Measurements from ENCODE around the gene STK16.

STK16 gene

DNA sequence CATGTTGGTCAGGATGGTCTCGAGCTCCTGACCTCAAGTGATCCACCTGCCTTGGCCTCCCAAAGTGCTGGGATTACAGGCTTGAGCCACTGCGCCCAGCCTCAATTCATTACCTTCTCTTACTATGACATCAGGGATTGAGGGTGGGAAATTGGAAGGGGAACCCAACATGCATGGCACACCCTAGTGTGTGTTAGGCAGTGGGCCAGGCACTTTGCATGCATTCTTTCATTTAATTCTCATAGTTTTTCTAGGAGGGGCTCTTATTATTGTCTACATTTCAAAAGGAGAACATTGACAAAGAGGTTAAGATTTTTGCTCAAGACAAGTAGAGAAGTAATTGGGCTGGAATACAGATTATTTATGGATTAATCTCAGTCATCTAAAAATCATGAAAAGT lies 23.0 kb downstream of the STK16 start:
- DNase-seq (ENCODE audit: low spot score) (no peak), FAIRE-seq (no peak)

DNA sequence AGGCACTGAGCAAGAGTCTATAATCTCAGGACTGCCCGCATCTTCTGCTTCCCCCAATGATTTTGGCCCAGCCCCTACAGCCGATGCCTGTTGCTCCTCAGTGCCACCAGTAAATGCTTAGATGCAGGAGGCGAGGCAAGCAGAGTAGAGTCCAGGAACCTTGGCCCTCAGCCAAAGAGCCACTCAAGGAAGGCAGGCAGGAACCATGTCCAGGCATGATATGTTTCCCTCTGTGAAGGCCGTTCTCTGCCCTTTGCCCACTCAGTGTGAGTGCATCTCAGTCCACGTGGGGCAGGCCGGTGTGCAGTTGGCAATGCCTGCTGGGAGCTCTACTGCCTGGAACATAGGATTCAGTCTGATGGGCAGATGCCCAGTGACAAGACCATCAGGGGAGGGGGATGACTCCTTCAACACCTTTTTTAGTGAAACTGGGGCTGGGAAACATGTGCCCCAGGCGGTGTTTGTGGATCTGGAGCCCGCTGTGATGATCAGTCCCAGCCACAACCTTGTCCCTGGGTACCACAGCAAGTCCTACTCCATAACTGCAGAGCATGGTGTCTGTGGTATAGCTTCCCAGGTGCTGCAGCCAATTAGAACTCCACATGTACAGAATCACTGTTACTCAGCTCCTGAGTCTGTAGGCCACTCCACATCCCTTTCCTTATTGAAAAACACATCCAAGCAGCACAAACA lies 24.2 kb downstream of the STK16 start:
- no peak for DNase-seq (ENCODE audit: low spot score)

DNA sequence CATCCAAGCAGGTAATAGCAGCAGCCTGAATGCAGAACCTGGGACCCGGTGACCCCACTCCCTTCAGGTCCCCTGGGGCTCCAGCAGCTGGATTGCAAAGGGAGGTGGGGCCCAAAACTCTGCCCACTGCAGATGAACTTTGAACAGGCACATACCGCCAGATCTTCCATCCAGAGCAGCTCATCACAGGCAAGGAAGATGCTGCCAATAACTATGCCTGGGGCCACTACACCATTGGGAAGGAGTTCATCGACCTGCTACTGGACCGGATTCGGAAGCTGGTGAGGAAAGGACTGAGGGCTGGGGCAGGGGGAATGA lies 24.7 kb downstream of the STK16 start:
- no peak for FAIRE-seq
- DNase-seq (ENCODE audit: low spot score): no peak

More for the DNA sequence above, 24.2 kb downstream of the STK16 start:
- FAIRE-seq: no peak

DNA sequence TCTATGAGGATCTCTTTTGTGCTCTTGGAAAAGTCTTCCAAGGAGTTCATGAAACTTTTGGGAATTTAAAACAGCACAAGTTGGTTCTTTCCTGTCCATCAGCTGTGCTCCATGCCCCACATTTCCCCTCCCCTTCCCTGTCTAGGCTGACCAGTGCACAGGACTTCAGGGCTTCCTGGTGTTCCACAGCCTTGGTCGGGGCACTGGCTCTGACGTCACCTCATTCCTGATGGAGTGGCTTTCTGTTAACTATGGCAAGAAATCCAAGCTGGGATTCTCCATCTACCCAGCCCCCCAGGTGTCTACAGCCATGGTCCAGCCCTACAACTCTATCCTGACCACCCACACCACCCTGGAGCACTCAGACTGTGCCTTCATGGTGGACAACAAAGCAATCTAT lies 25.7 kb downstream of the STK16 start:
- FAIRE-seq (no peak), DNase-seq (ENCODE audit: low spot score) (no peak)

DNA sequence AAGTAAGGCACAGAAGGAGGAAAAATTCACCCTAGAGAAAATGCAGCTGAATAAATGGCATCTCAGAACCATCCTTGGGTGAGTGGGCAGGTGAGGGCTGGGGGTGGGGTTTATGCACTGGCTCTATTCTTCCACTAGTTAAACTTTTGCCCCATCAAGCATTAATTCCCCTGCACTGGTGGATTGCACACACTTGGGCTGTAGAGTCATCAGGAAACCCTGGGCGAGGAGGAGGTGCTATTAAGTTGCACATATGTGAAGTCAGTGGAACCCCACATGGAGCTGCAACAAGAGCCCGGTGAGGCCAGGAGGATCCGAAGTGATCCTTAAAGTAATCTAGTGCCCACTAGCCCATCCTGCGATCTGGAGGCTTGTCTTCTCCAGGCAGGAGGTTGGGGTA lies 27.1 kb downstream of the STK16 start:
- DNase-seq (ENCODE audit: low spot score) (peak; percentile 45), FAIRE-seq (peak; percentile 15)

DNA sequence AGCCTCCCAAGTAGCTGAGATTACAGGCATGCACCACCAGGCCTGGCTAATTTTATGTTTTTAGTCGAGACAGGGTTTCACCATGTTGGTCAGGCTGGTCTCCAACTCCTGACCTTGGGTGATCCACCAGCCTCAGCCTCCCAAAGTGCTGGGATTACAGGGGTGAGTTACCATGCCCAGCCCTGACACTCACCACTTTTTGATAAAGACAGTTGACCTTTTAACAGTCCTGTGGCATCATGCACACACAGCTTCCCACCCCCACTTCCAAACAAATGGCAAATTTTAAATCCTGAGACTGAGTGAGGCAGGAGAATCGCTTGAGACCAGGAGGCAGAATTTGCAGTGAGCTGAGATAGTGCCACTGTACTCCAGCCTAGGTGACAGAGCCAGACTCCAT lies 27.7 kb downstream of the STK16 start:
- peak; percentile 89 for DNase-seq (ENCODE audit: low spot score)
- FAIRE-seq: peak; percentile 94

DNA sequence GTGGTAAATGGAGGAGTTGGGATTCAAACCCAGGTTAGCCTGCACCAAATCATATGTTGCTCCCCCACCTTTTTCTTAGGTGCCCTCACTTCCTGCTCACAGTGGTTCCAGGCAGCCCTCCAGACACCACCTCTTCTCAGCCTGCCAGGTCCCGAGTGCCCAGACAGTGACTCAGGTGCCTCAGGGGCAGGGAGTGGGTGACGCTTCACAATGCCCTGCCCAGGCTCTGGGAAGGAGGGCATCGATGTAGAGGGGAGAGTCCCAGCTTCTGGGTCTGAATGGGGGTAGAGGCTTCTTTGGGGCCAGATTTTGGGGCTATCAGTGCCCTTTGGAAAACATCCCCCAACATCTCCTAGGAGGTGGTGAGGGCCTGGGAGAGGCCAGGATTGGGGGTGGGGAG lies 28.7 kb downstream of the STK16 start:
- FAIRE-seq: peak; percentile 90
- DNase-seq (ENCODE audit: low spot score): peak; percentile 97

DNA sequence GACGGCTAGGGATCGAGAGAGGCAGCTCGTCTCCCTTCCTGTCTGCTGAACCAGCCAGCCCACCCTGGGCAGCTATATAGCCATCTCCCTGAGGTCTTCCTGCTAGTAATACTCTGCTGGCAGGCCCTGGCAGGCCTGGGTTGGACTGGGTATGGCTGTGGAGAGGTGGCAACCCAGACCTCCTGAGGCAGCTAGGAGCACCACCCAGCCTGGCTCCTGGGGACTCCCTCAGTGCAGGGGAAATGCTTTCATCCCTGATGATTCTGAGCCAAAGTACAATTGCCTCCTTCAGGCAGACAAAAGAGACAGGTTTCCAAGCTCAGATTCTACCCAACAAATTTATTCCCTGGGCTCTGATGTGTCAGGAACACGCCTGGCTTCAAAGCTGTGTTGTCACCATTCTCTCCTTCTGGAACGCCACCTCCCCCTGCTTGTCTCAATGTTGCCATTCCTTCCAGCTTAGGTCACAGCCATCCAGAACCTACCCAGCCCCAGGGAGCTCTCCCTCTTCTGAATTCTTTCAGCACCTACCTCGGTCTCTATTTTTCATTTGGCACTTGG lies 29.2 kb downstream of the STK16 start:
- peak; percentile 94 for FAIRE-seq
- DNase-seq (ENCODE audit: low spot score): peak; percentile 95

DNA sequence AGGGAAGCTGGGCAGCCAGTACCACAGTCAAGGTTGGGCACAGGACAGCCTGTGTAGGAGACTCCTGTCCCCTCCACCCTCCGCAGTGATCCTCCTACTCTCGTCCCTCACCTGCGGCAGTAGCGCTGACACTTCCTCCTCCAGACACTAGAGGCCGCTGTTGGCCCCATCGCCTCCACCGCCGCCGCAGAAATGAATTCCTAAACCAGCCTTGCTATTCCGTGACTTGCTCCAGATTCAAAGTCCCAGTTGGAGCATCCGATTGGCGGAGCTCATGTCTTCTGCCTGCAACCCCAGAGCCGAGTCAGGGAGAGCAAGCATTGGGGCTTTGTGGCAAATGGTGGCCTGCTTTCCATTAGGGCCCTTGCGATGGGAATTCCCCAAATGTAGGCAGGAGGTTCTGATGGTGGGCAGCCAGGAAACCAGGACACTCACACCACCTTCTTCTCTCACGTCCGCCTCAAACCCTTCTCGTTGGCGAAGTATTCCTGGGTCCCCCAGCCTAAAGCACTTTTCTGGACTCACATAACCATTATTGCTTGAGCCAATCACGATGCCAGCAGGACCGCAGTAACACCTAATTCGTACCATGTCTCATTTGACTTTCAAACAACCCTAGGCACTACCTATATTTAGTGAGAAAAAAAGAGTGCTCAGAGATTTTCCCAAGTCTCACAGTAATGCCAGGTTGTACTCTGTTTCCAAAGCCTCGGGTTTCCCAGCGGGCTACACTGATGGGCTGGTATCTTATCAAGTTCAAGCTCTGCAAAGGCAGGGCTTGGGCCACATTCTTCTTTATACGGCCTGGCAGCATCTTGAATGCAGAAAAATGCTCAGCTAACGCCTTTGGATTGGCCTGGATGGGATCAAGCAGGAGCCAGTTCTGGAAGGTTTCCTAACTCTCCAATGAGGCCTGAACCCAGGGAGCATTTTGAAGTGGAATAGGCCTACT lies 32.7 kb downstream of the STK16 start:
- FAIRE-seq: peak; percentile 63
- peak; percentile 69 for DNase-seq (ENCODE audit: low spot score)

DNA sequence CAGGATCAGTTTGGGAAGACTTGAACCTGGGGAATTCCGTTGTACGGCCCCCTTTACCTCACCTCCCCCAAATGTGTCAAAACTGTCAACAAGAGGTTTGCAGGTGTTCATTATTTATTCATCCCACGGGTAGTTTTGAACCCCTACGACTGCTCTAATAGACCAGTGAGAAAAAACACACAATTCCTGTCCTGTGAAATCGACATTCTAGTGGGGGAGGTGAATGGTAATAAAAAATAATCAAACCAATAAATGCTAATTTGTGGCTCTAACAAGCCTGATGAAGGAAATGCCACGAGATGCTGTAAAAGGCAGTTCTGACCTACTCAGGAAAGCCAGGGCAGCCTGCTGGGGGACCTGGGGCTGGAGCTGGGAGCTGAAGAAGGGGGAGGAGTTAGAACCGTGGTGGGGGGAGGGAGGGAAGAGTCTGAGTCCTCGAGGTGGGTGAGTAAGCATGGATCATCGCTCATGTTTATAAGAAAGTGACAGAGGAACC lies 33.4 kb downstream of the STK16 start:
- peak; percentile 94 for FAIRE-seq
- DNase-seq (ENCODE audit: low spot score): no peak

DNA sequence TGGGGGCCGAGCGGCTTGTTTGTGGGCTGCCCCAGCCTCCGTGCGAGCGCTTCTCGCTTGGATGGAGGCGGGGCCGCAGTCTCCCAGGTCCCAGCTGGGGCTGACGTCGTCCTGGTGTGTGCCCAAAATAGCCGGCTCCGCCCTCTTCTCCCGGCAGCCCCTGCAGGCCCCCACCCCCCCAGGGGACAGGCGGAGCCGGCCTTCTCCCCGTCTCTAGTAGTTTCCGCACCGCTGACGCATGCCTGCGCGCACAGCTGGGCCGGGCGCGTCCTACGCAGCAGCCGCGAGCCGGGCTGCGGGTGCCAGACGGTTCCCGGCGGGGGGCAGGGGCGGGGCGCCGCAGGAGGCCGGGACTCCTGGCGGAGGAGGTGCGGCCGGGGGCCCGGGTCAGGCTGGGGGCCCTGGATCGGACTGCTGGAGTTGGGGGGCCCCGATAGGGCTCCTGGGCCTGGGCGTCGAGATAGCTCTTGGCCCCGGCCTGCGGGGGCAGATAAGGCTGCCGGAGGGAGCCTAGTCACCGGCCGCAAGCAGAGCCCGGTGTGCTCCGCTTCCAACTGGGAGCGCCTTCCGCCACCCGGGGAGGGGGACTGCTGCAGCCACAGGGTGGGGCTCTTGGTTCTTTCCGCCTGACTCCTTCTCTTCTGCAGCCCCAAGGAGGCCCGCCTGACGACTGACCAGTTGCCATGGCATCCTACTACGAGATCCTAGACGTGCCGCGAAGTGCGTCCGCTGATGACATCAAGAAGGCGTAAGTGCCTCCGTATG lies 34.1 kb downstream of the STK16 start, which contains the start of gene DNAJB2:
TSS of gene DNAJB2 (plus strand) at position 216 of the 765 bp plus-strand sequence. CDS start at position 684, 468 bp downstream.
- FAIRE-seq (no peak), DNase-seq (ENCODE audit: low spot score) (peak; percentile 99)

DNA sequence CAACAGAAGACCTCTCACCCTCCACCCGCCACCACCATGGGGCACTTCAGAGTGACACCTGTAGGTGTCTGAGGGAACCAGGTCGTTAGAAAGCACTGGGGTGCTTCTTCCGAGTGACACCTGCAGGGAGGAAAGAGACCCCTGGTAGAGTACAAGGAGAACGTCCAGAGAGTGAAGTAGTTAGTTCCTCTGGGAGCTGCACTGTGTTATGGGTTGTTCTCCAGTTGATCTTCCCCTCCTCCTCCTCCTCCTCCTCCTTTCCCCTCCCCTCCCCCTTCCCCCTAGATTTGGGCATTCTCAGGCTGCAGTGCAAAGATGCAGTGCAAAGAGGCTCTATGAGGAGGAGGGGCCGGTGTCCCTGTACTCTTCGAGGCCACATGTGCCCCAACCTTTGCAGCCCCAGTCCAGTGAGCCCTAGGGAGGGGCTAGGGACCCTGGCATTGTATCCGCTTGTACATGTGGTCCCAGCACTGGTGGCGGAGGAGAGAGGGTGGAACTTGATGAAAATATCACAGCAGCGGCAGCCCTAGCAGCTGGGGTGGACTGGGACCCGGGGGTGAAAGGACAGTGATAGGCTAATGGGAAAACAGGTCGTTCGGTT lies 34.7 kb downstream of the STK16 start:
- FAIRE-seq (no peak), DNase-seq (ENCODE audit: low spot score) (no peak)

DNA sequence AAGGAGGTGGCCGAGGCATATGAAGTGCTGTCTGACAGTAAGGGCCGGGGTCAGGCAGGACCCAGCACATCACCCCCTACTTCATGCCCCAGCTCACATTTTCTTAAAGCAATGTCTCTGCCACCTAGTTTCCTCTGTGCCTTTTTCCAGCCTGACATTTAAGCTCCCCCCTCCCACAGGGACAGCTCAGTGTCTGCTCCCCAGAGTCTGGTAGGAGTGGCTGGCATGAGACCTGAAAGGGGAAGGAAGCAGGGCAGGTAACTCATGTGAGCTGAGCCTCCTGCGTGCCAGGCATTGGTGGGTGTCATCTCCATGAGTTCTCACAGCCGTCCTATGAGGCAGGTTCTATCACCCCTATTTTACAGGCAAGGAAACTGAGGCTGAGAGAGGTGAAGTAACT lies 35.4 kb downstream of the STK16 start:
- FAIRE-seq (no peak), DNase-seq (ENCODE audit: low spot score) (no peak)

DNA sequence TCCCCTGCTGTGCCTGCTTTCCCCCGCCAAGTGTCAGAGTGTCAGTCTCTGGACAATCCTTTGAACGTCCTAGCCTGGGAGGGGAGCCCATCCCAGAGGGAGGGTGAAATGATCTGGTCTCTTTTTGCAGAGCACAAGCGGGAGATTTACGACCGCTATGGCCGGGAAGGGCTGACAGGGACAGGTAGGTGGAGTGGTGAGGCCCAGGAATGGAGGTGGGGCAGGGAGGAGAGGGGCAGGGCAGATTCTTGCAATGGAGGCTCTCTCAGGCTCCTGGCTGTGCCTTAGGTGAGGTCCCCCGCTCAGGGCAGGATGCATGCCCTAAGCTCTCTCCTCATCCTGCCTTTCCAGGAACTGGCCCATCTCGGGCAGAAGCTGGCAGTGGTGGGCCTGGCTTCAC lies 36.3 kb downstream of the STK16 start:
- DNase-seq (ENCODE audit: low spot score) (no peak), FAIRE-seq (no peak)

DNA sequence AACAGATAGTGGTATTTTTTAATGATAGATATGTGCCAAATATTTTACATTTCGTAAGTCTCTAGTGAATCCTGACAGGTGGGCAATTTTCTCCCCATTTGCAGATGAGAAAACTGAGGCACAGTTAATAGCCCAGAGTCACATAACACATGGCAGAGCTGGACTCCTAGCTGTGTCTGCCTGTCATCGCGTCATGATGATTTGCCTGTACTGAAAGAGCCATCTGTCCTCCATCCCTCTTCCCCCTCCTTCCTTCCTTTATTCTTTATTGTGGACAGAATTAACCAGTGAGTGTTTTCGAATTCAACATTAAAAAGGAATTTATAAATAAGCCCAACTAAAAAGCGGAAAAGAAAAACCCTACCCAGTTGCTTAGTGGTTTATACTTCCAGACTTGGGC lies 37.1 kb downstream of the STK16 start:
- FAIRE-seq (no peak), DNase-seq (ENCODE audit: low spot score) (no peak)

DNA sequence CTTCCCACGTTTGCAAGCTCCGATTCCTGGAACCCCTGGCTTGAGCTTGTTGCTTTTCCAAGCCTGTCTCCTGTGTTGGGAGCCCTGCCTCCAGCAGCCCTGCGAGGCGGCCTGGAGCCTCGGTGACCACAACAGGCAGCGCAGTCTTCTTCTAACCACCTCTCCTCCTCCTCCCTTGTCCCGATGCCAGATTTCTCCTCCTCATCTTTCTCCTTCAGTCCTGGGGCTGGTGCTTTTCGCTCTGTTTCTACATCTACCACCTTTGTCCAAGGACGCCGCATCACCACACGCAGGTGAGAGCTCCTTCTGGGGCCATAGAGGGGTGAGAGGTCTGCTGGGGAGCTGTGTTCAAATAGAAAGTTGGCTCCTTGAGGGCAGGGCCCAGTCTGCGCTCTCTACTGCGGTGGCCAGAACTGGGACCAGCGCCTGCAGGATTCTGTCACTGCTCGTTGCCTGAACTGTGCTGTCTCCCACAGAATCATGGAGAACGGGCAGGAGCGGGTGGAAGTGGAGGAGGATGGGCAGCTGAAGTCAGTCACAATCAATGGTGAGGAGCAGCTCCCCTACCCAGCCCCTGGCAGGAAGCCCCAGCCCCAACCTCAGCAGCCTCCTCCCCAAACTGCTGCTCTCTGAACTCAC lies 37.8 kb downstream of the STK16 start:
- FAIRE-seq (no peak), DNase-seq (ENCODE audit: low spot score) (no peak)

DNA sequence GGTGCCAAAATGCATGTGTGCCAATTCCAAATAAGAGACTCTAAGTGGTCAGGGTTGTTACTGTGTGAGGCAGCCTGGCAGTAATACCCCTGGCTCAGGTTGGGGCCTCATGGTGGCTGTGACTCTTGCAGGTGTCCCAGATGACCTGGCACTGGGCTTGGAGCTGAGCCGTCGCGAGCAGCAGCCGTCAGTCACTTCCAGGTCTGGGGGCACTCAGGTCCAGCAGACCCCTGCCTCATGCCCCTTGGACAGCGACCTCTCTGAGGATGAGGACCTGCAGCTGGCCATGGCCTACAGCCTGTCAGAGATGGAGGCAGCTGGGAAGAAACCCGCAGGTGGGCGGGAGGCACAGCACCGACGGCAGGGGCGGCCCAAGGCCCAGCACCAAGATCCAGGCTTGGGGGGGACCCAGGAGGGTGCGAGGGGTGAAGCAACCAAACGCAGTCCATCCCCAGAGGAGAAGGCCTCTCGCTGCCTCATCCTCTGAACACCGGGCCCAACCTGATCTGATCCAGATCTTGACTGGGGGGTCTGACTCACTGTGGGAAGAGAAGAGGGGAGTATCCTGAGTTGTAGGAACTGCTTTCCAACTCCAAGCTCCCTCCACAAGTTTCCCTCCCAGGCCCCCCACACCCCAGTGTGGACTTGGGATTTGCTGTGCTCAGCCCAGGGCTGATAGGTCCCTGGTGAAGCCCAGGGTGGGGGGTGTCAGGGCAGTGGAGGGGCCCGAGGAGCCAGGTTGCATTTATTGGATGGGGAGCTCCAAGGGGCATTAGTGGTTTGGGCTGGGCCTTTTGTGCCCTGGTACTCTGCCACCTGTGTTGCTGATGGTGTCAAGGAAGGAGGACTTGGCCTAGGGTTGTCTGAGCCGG lies 39.5 kb downstream of the STK16 start:
- DNase-seq (ENCODE audit: low spot score) (no peak), FAIRE-seq (no peak)

DNA sequence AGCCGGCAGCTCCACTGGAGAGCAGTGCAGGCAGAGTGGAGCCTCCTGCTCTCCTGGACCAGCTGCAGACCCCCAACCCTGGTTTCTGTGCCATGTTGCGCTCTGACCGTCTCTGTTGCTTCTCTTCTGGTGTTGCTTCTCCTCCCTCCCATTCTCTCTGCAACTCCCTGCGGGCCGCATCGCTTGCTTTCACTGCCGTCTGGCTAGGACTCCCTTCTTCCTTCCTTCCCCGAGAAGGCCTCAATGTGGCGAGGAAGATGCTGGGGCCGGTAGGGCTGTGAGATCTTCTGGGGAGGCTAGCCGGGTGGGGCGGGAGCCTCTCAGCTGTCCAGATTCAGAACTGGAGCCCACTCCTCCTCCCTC lies 40.1 kb downstream of the STK16 start:
- FAIRE-seq: no peak
- no peak for DNase-seq (ENCODE audit: low spot score)

DNA sequence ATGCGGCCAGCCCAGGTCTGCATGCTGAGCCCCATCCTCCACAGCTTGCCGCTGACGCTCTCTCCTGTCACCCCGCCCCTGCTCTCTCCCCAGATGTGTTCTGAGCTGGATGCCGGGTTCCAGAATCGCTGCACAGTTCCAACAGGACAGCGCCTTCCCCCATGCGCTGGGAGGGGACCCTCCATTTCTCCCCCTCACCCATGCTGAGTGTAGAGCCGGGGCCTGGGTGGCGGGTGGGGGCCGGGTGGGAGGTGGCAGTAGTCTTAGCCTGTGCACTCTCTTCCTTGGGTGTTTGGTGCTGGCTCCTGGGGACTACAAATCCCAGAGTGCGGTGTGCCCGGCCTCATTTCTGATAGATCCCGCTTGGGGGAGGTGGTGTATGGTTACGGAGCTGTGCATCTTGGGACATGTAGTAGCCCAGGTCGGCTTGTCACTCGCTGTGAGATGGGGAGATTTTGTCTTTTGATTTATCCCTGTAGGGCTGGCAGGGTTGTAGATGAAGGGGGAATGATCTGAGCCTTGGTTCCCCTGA lies 40.7 kb downstream of the STK16 start:
- FAIRE-seq: no peak
- no peak for DNase-seq (ENCODE audit: low spot score)

All from RCC 7860 (cell line).